ENCODE data around the gene MBNL1.

Gene MBNL1

GRCh38 chr3:152276681-152277080 lies 8.0 kb downstream of the MBNL1 start:
- DNase-seq (ENCODE audit: low spot score) = no peak

GRCh38 chr3:152277198-152277597 lies 8.5 kb downstream of the MBNL1 start:
- DNase-seq (ENCODE audit: low spot score) = no peak

GRCh38 chr3:152278756-152279427 lies 10.2 kb downstream of the MBNL1 start:
- DNase-seq (ENCODE audit: low spot score) = no peak

- no peak for DNase-seq (ENCODE audit: low spot score)
These were observed 10.8 kb downstream of the MBNL1 start for GRCh38 chr3:152279479-152279878.

GRCh38 chr3:152280539-152280938 lies 11.8 kb downstream of the MBNL1 start:
- no peak for DNase-seq (ENCODE audit: low spot score)

- DNase-seq (ENCODE audit: low spot score) = no peak
These were observed 12.5 kb downstream of the MBNL1 start for GRCh38 chr3:152281133-152281713.

GRCh38 chr3:152282813-152283212 lies 14.1 kb downstream of the MBNL1 start:
- no peak for DNase-seq (ENCODE audit: low spot score)

GRCh38 chr3:152283492-152284381 lies 15.0 kb downstream of the MBNL1 start:
- DNase-seq (ENCODE audit: low spot score) = no peak

GRCh38 chr3:152284906-152285305 lies 16.2 kb downstream of the MBNL1 start:
- no peak for DNase-seq (ENCODE audit: low spot score)

GRCh38 chr3:152285509-152285908 lies 16.8 kb downstream of the MBNL1 start:
- DNase-seq (ENCODE audit: low spot score) = no peak

GRCh38 chr3:152287898-152288576 lies 19.3 kb downstream of the MBNL1 start:
- no peak for DNase-seq (ENCODE audit: low spot score)

- no peak for DNase-seq (ENCODE audit: low spot score)
These were observed 20.0 kb downstream of the MBNL1 start for GRCh38 chr3:152288681-152289080.

- DNase-seq (ENCODE audit: low spot score) = no peak
These were observed 21.0 kb downstream of the MBNL1 start for GRCh38 chr3:152289708-152290107.

GRCh38 chr3:152290374-152290773 lies 21.6 kb downstream of the MBNL1 start:
- no peak for DNase-seq (ENCODE audit: low spot score)

GRCh38 chr3:152291238-152291637 lies 22.5 kb downstream of the MBNL1 start:
- DNase-seq (ENCODE audit: low spot score) = no peak

- no peak for DNase-seq (ENCODE audit: low spot score)
These were observed 22.9 kb downstream of the MBNL1 start for GRCh38 chr3:152291649-152292066.

- DNase-seq (ENCODE audit: low spot score) = no peak
These were observed 23.6 kb downstream of the MBNL1 start for GRCh38 chr3:152292366-152292765.

GRCh38 chr3:152293347-152294006 lies 24.7 kb downstream of the MBNL1 start:
- DNase-seq (ENCODE audit: low spot score) = no peak

GRCh38 chr3:152295344-152295743 lies 26.6 kb downstream of the MBNL1 start:
- DNase-seq (ENCODE audit: low spot score) = no peak

- DNase-seq (ENCODE audit: low spot score) = no peak
These were observed 27.1 kb downstream of the MBNL1 start for GRCh38 chr3:152295806-152296205.

- no peak for DNase-seq (ENCODE audit: low spot score)
These were observed 27.7 kb downstream of the MBNL1 start for GRCh38 chr3:152296382-152296781.

- no peak for DNase-seq (ENCODE audit: low spot score)
These were observed 28.2 kb downstream of the MBNL1 start for GRCh38 chr3:152296971-152297370.

Data from putamen (tissue), 1 donor.